H1 (cell line): ENCODE results near the gene TSSC4. TPM values are rescaled to one million over a fixed set of nuclear protein-coding genes. Genes with fewer than 3 reads are reported as not detected.

Experiments used
- CREB1 ChIP-seq: IDR thresholded peaks from 2 replicates; pipeline ENCODE4 v1.6.1; 2012; ENCODE audit warnings: inconsistent platforms
- NANOG ChIP-seq: IDR thresholded peaks from 2 replicates; pipeline ENCODE4 v1.6.1; 2011; ENCODE audit warnings: low read length, low read depth, mild to moderate bottlenecking, inconsistent platforms; ENCODE audit not compliant: insufficient read depth, poor library complexity, severe bottlenecking
- polyA plus RNA-seq, 7 experiments: library from polyadenylated mRNA; depleted of rRNA in 3 of 7; stranded (reverse) in 5 of 7; unstranded in 2 of 7; fragments of >200 nt in 5 of 7; fragments of 200-250 nt in 2 of 7; gene quantifications; 1 replicate in 5 of 7; 2 replicates in 1 of 7; 4 replicates in 1 of 7; pipeline versions ENCODE4 v1.2.1 to v1.2.3, GENCODE V29; 2011 to 2013; ENCODE audit warnings: missing spikeins in 2 of 7, mixed read lengths in 2 of 7
- total RNA-seq: library from RNA; stranded (reverse); fragmentation: NEBNext Ultra II Directional; extraction: Animal tissue kit (Norgen Biotek cat#: 25700); gene quantifications from 2 replicates; pipeline ENCODE4 v1.2.1, GENCODE V29; 2021
- TF ChIP-seq, protein P1 (sequence below): IDR thresholded peaks from 2 replicates; pipeline ENCODE4 v1.6.1; 2012; ENCODE audit warnings: inconsistent platforms

TSSC4 gene
- total and polyA plus RNA-seq, 2 of the 8 experiments (the other 6 are each of a cell fraction or from before 2014, with no cell fraction given), result 34.0 to 39.3 TPM

DNA sequence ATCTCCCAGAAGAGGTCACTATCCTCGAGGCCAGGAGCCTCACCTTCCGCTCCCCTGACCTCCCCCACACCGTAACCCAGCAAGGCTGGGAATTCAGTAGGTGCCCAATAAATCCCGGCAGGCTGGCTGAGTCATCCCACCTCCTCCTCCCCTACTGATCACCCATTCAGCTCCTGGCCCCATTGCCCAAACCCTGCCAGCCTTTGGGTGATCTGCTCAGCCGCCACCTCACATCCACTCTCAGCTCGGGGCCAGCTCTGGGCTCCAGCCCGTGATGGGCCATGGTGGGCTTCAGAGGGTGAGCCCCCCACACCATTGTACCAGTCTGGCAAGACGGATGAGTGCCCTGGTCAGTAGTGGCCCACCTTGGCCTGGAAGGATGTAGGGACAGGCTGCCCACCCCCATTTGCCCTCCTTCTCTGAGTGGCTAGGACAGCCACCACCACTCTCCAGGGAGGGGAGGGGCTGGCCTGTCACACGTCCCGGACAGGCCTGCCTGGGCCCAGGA, 35.5 kb downstream of the TSSC4 start (continued):
- no peak for TF ChIP-seq CREB1
- TF ChIP-seq, protein P1, sequence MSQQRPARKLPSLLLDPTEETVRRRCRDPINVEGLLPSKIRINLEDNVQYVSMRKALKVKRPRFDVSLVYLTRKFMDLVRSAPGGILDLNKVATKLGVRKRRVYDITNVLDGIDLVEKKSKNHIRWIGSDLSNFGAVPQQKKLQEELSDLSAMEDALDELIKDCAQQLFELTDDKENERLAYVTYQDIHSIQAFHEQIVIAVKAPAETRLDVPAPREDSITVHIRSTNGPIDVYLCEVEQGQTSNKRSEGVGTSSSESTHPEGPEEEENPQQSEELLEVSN, result no peak
- no peak for TF ChIP-seq NANOG
